Kidney capillary endothelial cell (primary cell): ENCODE data around the gene SULT1E1.

Experiments used
- DNase-seq: peaks from one replicate; pipeline ENCODE4 v3.0.0-alpha.2; 2018; ENCODE audit warnings: low spot score

SULT1E1 gene

DNA sequence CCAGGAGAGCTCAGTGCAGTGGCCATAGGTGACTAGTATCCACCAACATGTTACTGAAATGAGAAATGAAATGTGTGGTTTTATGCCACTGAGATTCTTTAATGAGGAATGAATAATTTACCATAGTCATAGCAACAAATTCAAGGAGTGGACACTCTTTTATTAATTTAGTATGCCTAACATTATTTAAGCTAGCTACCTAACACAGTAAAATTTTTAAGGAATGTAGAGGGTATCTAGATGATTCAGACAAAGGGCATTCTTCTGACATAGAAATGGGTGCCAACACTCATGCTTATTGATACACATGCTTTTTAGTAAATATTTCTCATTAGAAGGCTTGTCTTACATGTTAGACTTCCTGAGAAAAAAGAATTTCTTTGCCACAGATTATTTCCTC, 66.2 kb downstream of the SULT1E1 start:
- DNase-seq, result no peak
